ENCODE data around the gene KCNAB2. TPM values are rescaled to one million over a fixed set of nuclear protein-coding genes. Genes with fewer than 3 reads are reported as not detected.
"Not testable (repeated sequence)": the region's sequence is repeated elsewhere in the genome, so short reads cannot be mapped to it uniquely, and the experiment has no call there.

KCNAB2 gene
- total RNA-seq, 3 donors from 2014 or later: 6.9 to 19.8 (median 9.8) TPM

DNA sequence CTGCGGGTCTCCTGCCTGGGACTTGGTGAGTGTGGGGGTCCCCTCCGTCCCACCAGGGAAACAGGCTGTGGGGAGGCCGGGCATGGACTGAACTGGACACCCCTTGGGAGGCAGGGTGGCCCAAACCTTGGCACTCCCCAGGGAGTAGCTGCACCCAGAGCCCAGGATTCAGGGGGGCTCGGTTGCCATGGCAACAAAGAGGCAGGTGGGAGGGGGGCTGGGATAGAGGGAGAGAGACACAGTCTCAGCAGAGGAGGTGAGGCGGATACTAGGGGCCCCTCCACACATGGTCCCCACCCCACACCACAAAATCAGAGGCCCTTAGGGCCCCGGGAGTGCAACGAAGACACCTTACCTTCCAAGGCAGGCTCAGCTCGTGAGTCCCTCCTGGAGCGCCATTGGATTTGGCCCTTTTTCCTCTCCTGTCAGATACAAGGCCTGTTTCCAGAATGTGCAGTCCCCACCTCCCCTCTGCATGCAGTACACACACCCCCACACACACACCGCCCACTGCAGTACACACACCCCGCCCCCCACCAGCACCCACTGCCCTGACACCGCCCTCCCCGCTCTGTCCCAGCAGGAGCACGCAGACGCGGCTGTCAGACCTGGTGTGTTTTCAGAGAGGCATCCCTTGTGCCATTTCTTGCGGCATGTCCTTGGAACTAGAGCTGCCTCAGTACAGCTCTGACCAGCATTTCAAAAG, 27.2 kb downstream of the KCNAB2 start:
- intact Hi-C loops (cut with DNase I; ENCODE audit: low total_unique reads): no loop called here
- no peak for DNase-seq (ENCODE audit: low spot score in 2 of 2)
- no peak overlapping the region for H3K4me3 ChIP-seq
- TF ChIP-seq POLR2AphosphoS5 (IDR thresholded peaks at IDR 0.05) (no peak), POLR2A (IDR thresholded peaks at IDR 0.05) (no peak), CTCF (IDR thresholded peaks at IDR 0.05) (no peak)
- no peaks in the 10 kb centered on the region for H3K27me3 ChIP-seq
- no peaks in the 10 kb centered on the region for H3K9me3 ChIP-seq
- no peak overlapping the region for H3K27ac ChIP-seq
- H3K4me1 ChIP-seq: no peaks in the 10 kb centered on the region
- no peaks in the 10 kb centered on the region for H3K36me3 ChIP-seq

DNA sequence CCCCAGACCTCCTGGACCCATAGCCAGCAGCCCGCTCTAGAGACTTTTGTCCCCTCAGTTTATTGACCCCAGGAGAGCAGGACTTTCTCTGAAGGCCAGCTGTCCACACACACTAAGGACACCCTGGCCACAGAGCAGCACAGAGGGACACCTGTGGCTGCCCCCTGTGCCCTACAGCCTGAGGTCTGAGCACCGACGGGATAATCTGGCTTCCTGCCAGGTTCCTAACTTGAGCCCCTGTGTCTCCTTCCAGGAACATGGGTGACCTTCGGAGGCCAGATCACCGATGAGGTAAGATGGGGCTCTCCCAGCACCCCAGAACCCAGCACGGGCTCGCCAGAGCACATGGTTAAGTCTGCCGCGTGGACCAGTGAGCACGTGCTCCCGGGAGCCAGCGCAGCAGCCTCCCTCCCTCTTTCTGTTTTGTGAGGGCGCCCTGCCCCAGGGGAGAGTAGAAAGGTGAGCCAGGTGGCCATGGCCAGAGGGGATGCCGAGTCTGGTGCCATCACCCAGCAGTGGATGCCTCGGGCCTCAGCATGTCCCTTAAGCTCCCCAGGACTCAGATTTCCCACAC, 27.9 kb downstream of the KCNAB2 start:
- intact Hi-C loops (cut with DNase I; ENCODE audit: low total_unique reads): no loop called here

DNA sequence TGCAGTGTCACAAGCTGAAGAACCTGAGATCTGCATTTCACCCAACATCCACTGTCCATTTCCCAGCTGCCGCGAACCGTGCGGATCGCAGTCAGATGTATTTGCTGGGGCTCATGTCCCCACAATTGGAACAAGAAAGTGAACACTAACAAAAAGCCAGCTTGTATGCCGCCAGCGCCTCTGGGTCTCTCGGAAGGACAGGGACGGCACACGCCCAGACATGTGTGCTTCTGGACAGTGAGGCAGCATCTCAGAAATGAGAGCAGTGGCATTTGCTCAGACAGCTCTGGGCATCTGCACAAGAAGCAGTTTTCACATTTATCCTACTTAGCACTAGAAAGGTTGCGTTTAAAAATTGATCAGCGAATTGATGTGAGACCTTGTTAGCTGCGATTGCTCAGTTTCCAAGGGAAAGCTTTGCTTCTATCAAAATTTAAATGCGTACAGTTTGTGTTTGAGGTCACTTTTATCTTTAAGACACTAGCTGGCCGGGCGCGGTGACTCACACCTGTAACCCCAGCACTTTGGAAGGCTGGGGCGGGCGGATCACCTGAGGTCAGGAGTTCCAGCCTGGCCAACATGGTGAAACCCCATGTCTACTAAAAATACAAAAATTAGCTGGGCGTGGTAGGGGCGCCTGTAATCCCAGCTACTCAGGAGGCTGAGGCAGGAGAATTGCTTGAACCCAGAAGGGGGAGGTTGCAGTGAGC, 28.7 kb downstream of the KCNAB2 start:
- H3K4me3 ChIP-seq: no peak overlapping the region
- no peak overlapping the region for H3K27ac ChIP-seq
- intact Hi-C loops (cut with DNase I; ENCODE audit: low total_unique reads): no loop called here
- H3K9me3 ChIP-seq: no peaks in the 10 kb centered on the region
- H3K4me1 ChIP-seq: no peaks in the 10 kb centered on the region
- TF ChIP-seq CTCF (IDR thresholded peaks at IDR 0.05) (no peak), POLR2AphosphoS5 (IDR thresholded peaks at IDR 0.05) (no peak), POLR2A (IDR thresholded peaks at IDR 0.05) (no peak)
- peak in 1 of 2 donors; percentile 56 for DNase-seq (ENCODE audit: low spot score in 2 of 2)
- H3K36me3 ChIP-seq: no peaks in the 10 kb centered on the region
- H3K27me3 ChIP-seq: no peaks in the 10 kb centered on the region

More for the DNA sequence above, 27.9 kb downstream of the KCNAB2 start:
- no peak for TF ChIP-seq POLR2AphosphoS5 (IDR thresholded peaks at IDR 0.05)
- TF ChIP-seq CTCF (IDR thresholded peaks at IDR 0.05): no peak
- TF ChIP-seq POLR2A (IDR thresholded peaks at IDR 0.05): no peak
- no peak for DNase-seq (ENCODE audit: low spot score in 2 of 2)
- H3K36me3 ChIP-seq: no peaks in the 10 kb centered on the region
- H3K27me3 ChIP-seq: no peaks in the 10 kb centered on the region
- H3K9me3 ChIP-seq: no peaks in the 10 kb centered on the region
- no peak overlapping the region for H3K4me3 ChIP-seq
- H3K27ac ChIP-seq: no peak overlapping the region
- H3K4me1 ChIP-seq: no peaks in the 10 kb centered on the region

GRCh38 chr1:6075748-6076147, 30.1 kb downstream of the KCNAB2 start:
- no peaks in the 10 kb centered on the region for H3K9me3 ChIP-seq
- DNase-seq (ENCODE audit: low spot score in 2 of 2): no peak
- no peaks in the 10 kb centered on the region for H3K4me1 ChIP-seq
- TF ChIP-seq POLR2AphosphoS5 (IDR thresholded peaks at IDR 0.05) (no peak), POLR2A (IDR thresholded peaks at IDR 0.05) (no peak), CTCF (IDR thresholded peaks at IDR 0.05) (no peak)
- H3K27ac ChIP-seq: no peak overlapping the region
- H3K4me3 ChIP-seq: no peak overlapping the region
- no peaks in the 10 kb centered on the region for H3K27me3 ChIP-seq
- intact Hi-C loops (cut with DNase I; ENCODE audit: low total_unique reads): no loop called here
- H3K36me3 ChIP-seq: no peaks in the 10 kb centered on the region

GRCh38 chr1:6077061-6077460, 31.4 kb downstream of the KCNAB2 start:
- H3K9me3 ChIP-seq; H3K27ac ChIP-seq; H3K27me3 ChIP-seq; H3K36me3 ChIP-seq; intact Hi-C loops (cut with DNase I; ENCODE audit: low total_unique reads); H3K4me1 ChIP-seq; H3K4me3 ChIP-seq; DNase-seq (ENCODE audit: low spot score in 2 of 2): not testable (repeated sequence)

Measured in breast epithelium (tissue), 4 donors.